Mesodermal cell (in vitro differentiated cells): ENCODE data around the gene KAZN.
A peak's percentile ranks its signal among the peaks of the same experiment; 100 is the strongest.

Source experiments
- H3K27ac ChIP-seq: 2 replicates; pipeline ENCODE4 v1.7.0; 2013; ENCODE audit warnings: mild to moderate bottlenecking, low read depth, low read length, moderate library complexity; ENCODE audit not compliant: severe bottlenecking
- H3K36me3 ChIP-seq: 2 replicates; pipeline ENCODE4 v1.7.1; 2013; ENCODE audit warnings: mild to moderate bottlenecking, low read length, moderate library complexity; ENCODE audit not compliant: control insufficient read depth, insufficient read depth
- H3K4me1 ChIP-seq: one replicate; pipeline ENCODE4 v1.7.1; 2013; ENCODE audit warnings: mild to moderate bottlenecking, low read length; ENCODE audit not compliant: insufficient read depth, control insufficient read depth, poor library complexity, severe bottlenecking
- H3K4me3 ChIP-seq: 2 replicates; pipeline ENCODE4 v1.7.0; 2013; ENCODE audit warnings: low read length, control low read depth, mild to moderate bottlenecking; ENCODE audit not compliant: insufficient read depth, poor library complexity, severe bottlenecking; ENCODE audit errors: extremely low read depth
- H3K9me3 ChIP-seq: 2 replicates; pipeline ENCODE4 v1.7.1; 2013; ENCODE audit warnings: mild to moderate bottlenecking, low read length, moderate library complexity; ENCODE audit not compliant: control insufficient read depth
- WGBS, 2 experiments: methylation state at CpG; one replicate each; pipeline ENCODE4 v1.1.5; 2013; ENCODE audit warnings: missing lambda C conversion rate in 2 of 2; ENCODE audit not compliant: insufficient coverage in 2 of 2; 5-methylcytosine and 5-hydroxymethylcytosine counted together

KAZN gene

GRCh38 chr1:14739082-14739832 is 140.8 kb downstream of the KAZN start:
- Histone ChIP-seq H3K36me3 (no peaks in the 10 kb centered on the region), H3K27ac (no peak overlapping the region), H3K4me1 (peaks cover 24% of the 10 kb centered on the region), H3K9me3 (no peaks in the 10 kb centered on the region), H3K4me3 (no peak overlapping the region)
- WGBS, 2 experiments: 64 to 80% methylated on average over 8 to 10 of the region's 16 CpGs

GRCh38 chr1:14740016-14740415 is 141.5 kb downstream of the KAZN start:
- H3K27ac ChIP-seq: no peak overlapping the region
- H3K36me3 ChIP-seq: no peaks in the 10 kb centered on the region
- WGBS, 2 experiments: 55 to 63% methylated on average over 7 of the region's 8 CpGs
- H3K4me3 ChIP-seq: no peak overlapping the region
- H3K9me3 ChIP-seq: no peaks in the 10 kb centered on the region
- H3K4me1 ChIP-seq: peaks cover 24% of the 10 kb centered on the region

GRCh38 chr1:14741082-14741481 is 142.6 kb downstream of the KAZN start:
- no peak overlapping the region for H3K4me3 ChIP-seq
- no peaks in the 10 kb centered on the region for H3K9me3 ChIP-seq
- peaks cover 24% of the 10 kb centered on the region for H3K4me1 ChIP-seq
- no peaks in the 10 kb centered on the region for H3K36me3 ChIP-seq
- H3K27ac ChIP-seq: no peak overlapping the region
- 83 to 91% methylated on average over 3 to 5 of the region's 5 CpGs for WGBS, 2 experiments

GRCh38 chr1:14741532-14741931 is 143.0 kb downstream of the KAZN start:
- H3K27ac ChIP-seq: no peak overlapping the region
- no peaks in the 10 kb centered on the region for H3K36me3 ChIP-seq
- no peak overlapping the region for H3K4me3 ChIP-seq
- H3K9me3 ChIP-seq: no peaks in the 10 kb centered on the region
- H3K4me1 ChIP-seq: peaks cover 24% of the 10 kb centered on the region
- WGBS, 2 experiments: no CpG with 5 or more reads among the region's 2 CpGs

DNA sequence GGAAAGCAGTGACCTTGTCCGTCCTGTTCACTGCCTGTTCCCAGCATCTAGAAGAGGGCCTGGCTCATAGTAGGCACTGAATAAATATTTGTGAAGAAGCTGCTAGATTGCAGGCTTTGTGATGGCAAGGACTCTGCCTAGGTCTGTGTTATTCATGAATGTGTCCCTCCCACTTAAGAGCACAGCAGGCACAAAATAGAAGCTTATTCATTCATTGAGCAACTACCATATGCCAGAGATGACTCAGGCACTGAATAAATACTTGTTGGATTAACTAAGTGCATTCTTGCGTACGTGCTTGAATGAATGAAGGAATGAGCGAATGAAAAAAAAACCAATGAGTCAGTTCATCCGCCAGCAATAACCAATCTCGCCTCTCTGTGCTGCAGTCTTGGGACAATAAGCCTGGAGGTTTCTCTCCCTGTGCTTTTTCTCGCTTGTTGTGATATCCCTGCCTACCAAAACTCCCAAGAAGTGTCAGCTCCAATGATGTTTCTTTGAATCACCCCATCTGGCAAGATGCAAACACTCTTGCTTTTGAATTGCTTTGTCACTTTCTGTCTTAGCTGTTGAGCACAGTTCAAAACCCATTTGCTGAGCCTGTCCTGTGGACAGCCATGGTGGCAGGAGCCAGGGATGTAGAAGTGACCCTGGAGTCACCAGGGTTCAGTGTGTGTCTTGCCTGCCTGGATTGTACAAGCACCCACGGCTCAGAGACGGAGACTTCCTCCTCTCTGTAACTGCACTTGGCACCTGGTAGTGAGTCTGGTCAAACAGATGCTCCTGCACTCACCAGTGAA is 143.9 kb downstream of the KAZN start:
- H3K36me3 ChIP-seq: no peaks in the 10 kb centered on the region
- H3K9me3 ChIP-seq: no peaks in the 10 kb centered on the region
- no peak overlapping the region for H3K4me3 ChIP-seq
- H3K27ac ChIP-seq: peak overlapping the region; percentile 71
- peaks cover 24% of the 10 kb centered on the region for H3K4me1 ChIP-seq
- WGBS, 2 experiments: 71% methylated on average over 7 to 9 of the region's 9 CpGs

DNA sequence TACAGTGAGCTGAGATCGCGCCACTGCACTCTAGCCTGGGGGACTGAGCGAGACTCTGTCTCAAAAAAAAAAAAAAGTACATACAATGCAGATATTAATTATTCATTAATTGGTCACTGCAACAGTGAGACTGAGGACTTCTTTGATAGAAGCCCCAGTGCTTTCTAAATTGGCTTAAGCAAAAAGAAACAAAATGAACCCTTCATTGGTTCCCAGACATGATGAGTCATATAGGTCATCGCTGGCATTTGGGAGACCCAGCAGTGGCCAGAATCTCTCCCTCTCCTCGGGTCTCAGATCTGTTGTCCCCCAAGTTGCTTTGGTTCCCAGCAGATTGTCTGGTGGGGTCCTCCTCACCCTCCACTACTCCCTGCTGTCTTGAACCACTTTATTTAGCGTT is 144.9 kb downstream of the KAZN start:
- H3K4me1 ChIP-seq: peaks cover 24% of the 10 kb centered on the region
- no peaks in the 10 kb centered on the region for H3K36me3 ChIP-seq
- H3K27ac ChIP-seq: no peak overlapping the region
- H3K9me3 ChIP-seq: no peaks in the 10 kb centered on the region
- no peak overlapping the region for H3K4me3 ChIP-seq
- WGBS, 2 experiments: 90 to 95% methylated on average over 2 of the region's 6 CpGs

DNA sequence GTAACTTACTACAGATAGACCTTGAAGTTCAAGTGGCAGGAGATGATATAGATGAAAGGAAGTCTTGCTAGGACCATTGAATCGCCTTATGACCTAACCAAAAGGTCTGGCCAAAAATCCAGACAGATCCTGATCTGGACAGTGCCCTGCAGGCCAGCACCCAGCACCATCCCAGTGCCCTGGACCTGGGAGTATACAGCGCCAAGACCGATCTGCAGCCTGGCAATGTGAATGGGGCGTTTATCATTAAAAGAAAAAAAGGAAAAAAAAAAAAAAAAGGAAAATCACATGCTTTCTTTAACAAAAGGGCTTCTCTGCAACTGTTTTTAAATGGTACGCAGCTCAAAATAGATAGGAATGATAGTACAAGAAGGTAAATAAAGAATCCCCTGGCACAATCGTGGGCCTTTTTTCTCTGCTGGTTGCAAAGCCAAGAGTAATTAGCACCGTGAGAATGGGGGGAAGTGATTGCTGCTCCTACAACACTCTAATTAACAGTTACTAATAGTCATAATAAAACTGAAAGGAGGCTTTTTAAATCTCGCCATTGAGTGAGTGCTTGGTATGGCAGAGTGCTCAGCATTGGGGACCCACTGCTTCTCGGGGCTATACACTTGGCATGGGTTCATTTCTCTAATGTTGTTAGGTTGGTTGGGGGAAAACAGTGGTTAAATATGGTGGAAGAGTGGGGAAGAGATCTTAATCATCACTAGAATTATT is 146.7 kb downstream of the KAZN start:
- H3K27ac ChIP-seq: no peak overlapping the region
- no peak overlapping the region for H3K4me3 ChIP-seq
- no peaks in the 10 kb centered on the region for H3K36me3 ChIP-seq
- WGBS, 2 experiments: 90% methylated on average over 2 to 3 of the region's 9 CpGs
- no peaks in the 10 kb centered on the region for H3K9me3 ChIP-seq
- peaks cover 24% of the 10 kb centered on the region for H3K4me1 ChIP-seq

DNA sequence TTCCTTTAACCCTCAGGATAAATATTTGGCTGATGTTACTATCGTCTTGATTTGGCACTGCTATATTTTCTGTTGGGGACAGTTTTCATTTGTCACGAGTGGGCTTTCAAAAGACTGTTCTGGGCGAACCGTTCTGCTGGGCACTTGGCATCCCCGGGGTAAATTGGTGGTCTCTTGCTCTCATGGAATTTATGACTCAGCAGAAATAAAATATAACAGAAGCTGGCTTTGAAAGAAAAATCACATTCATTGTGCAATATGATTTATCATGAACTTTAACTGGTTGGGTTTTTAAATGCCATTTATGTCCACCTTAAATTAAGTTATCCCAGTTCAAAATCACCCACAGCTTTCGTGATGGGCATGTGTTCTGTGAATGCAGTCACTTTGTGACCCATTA is 147.3 kb downstream of the KAZN start:
- WGBS, 2 experiments: 87 to 89% methylated on average over 5 to 6 of the region's 6 CpGs
- H3K4me1 ChIP-seq: peaks cover 21% of the 10 kb centered on the region
- no peaks in the 10 kb centered on the region for H3K9me3 ChIP-seq

DNA sequence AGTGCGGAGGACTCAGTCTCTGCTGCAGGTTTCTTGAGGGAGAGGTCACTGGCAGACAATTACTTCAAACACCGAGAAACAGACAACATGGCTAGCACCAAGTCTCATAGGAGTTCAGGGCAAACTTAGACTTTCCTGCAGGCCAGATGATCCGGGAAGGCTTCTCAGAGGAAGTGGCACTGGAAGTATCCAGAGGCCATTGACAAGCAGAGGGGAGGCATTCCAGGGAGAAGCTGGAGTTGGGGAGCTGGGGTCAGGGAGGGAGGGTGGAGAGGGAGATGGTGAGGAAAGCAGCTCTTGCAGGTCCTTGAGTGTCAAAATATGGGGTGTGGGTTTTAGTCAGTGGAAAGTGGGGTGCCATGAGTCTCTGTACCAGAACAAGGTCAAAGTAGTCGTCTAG is 147.9 kb downstream of the KAZN start:
- Histone ChIP-seq H3K4me1 (peaks cover 17% of the 10 kb centered on the region), H3K27ac (no peak overlapping the region), H3K4me3 (no peak overlapping the region), H3K9me3 (no peaks in the 10 kb centered on the region), H3K36me3 (no peaks in the 10 kb centered on the region)
- 83 to 91% methylated on average over 2 to 3 of the region's 4 CpGs for WGBS, 2 experiments

More for the DNA sequence above, 147.3 kb downstream of the KAZN start:
- no peak overlapping the region for H3K27ac ChIP-seq
- H3K4me3 ChIP-seq: no peak overlapping the region
- H3K36me3 ChIP-seq: no peaks in the 10 kb centered on the region

- Histone ChIP-seq H3K9me3 (no peaks in the 10 kb centered on the region), H3K4me3 (no peak overlapping the region), H3K4me1 (no peaks in the 10 kb centered on the region), H3K36me3 (no peaks in the 10 kb centered on the region), H3K27ac (no peak overlapping the region)
- WGBS, 2 experiments: 89 to 100% methylated on average over 1 to 2 of the region's 5 CpGs
These were observed 149.7 kb downstream of the KAZN start for GRCh38 chr1:14748151-14748550.
